Mesenchymal stem cell (in vitro differentiated cells and primary cell): Measurements from ENCODE around the gene SMIM32.

Source experiments
- DNase-seq: peaks from one replicate; pipeline ENCODE4 v3.0.0-alpha.2; 2013
- H2AFZ ChIP-seq: one replicate; pipeline ENCODE4 v1.6.1; 2013; ENCODE audit warnings: low read depth, mild to moderate bottlenecking, control low read depth, inconsistent platforms, low read length, moderate library complexity
- H2AK5ac ChIP-seq: 2 replicates; pipeline ENCODE4 v1.6.1; 2013; ENCODE audit warnings: low read length, moderate library complexity, mild to moderate bottlenecking, inconsistent platforms; ENCODE audit not compliant: severe bottlenecking
- H2BK120ac ChIP-seq: one replicate; pipeline ENCODE4 v1.6.1; 2013; ENCODE audit warnings: low read depth, mild to moderate bottlenecking, inconsistent platforms, low read length, moderate library complexity
- H2BK12ac ChIP-seq, 2 experiments: one replicate each; pipeline ENCODE4 v1.6.1; 2013; ENCODE audit warnings: inconsistent platforms in 2 of 2, low read length in 2 of 2, mild to moderate bottlenecking in 2 of 2, moderate library complexity in 2 of 2, control low read depth in 1 of 2
- H2BK15ac ChIP-seq: one replicate; pipeline ENCODE4 v1.6.1; 2013; ENCODE audit warnings: mild to moderate bottlenecking, low read depth, inconsistent platforms; ENCODE audit not compliant: poor library complexity, severe bottlenecking
- H2BK5ac ChIP-seq: 2 replicates; pipeline ENCODE4 v1.6.1; 2013; ENCODE audit warnings: low read depth, mild to moderate bottlenecking, low read length, control low read depth, inconsistent platforms; ENCODE audit not compliant: poor library complexity, severe bottlenecking
- H3K14ac ChIP-seq, 2 experiments: one replicate each; pipeline ENCODE4 v1.6.1; 2013; ENCODE audit warnings: inconsistent platforms in 2 of 2, low read length in 2 of 2, control low read depth in 1 of 2, mild to moderate bottlenecking in 1 of 2, moderate library complexity in 1 of 2
- H3K18ac ChIP-seq, 2 experiments: one replicate each; pipeline ENCODE4 v1.6.1; 2013; ENCODE audit warnings: inconsistent platforms in 2 of 2, low read length in 2 of 2, control low read depth in 1 of 2, low read depth in 1 of 2, mild to moderate bottlenecking in 1 of 2
- H3K23ac ChIP-seq, 2 experiments: one replicate each; pipeline ENCODE4 v1.6.1; 2013; ENCODE audit warnings: inconsistent platforms in 2 of 2, low read length in 2 of 2, mild to moderate bottlenecking in 2 of 2, moderate library complexity in 2 of 2, control low read depth in 1 of 2
- H3K27ac ChIP-seq: 2 replicates; pipeline ENCODE4 v1.5.1; 2013; ENCODE audit warnings: mild to moderate bottlenecking, moderate library complexity, low read length, control low read depth, inconsistent platforms; ENCODE audit not compliant: poor library complexity, severe bottlenecking
- H3K27me3 ChIP-seq, 2 experiments: 2 replicates each; pipeline versions ENCODE4 v1.6.1 to v1.7.0; 2013; ENCODE audit warnings: low read length in 2 of 2, mild to moderate bottlenecking in 2 of 2, moderate library complexity in 2 of 2, control low read depth in 1 of 2, inconsistent platforms in 1 of 2; ENCODE audit not compliant: control insufficient read depth in 1 of 2, insufficient read depth in 1 of 2
- H3K36me3 ChIP-seq, 2 experiments: 2 replicates each; pipeline versions ENCODE4 v1.6.1 to v1.7.0; 2013; ENCODE audit warnings: low read length in 2 of 2, control low read depth in 1 of 2, inconsistent platforms in 1 of 2, low read depth in 1 of 2, mild to moderate bottlenecking in 1 of 2; ENCODE audit not compliant: insufficient read depth in 2 of 2, control insufficient read depth in 1 of 2
- H3K4ac ChIP-seq, 2 experiments: one replicate each; pipeline ENCODE4 v1.6.1; 2013; ENCODE audit warnings: inconsistent platforms in 2 of 2, low read length in 2 of 2, mild to moderate bottlenecking in 2 of 2, moderate library complexity in 2 of 2, control low read depth in 1 of 2, low read depth in 1 of 2
- H3K4me1 ChIP-seq: 2 replicates; pipeline ENCODE4 v1.6.1; 2013; ENCODE audit warnings: low read depth, low read length, control low read depth; ENCODE audit not compliant: control insufficient read depth, insufficient read depth
- H3K4me2 ChIP-seq: 2 replicates; pipeline ENCODE4 v1.6.1; 2013; ENCODE audit warnings: low read length, mild to moderate bottlenecking, inconsistent platforms; ENCODE audit not compliant: poor library complexity, severe bottlenecking
- H3K4me3 ChIP-seq, 2 experiments: 2 replicates each; pipeline versions ENCODE4 v1.5.1 to v1.7.0; 2013; ENCODE audit warnings: low read length in 2 of 2, mild to moderate bottlenecking in 2 of 2, control low read depth in 1 of 2, low read depth in 1 of 2; ENCODE audit not compliant: insufficient read depth in 1 of 2
- H3K79me1 ChIP-seq: replicated peaks from 2 replicates; pipeline ENCODE4 v1.6.1; 2013; ENCODE audit warnings: mild to moderate bottlenecking, control low read depth, low read length, inconsistent platforms; ENCODE audit not compliant: poor library complexity, severe bottlenecking
- H3K9ac ChIP-seq: 2 replicates; pipeline ENCODE4 v1.7.0; 2013; ENCODE audit warnings: mild to moderate bottlenecking, low read length, moderate library complexity
- H3K9me3 ChIP-seq: 2 replicates; pipeline ENCODE4 v1.7.0; 2013; ENCODE audit warnings: mild to moderate bottlenecking, low read length; ENCODE audit not compliant: control insufficient read depth
- H4K8ac ChIP-seq: one replicate; pipeline ENCODE4 v1.6.1; 2013; ENCODE audit warnings: inconsistent platforms, mild to moderate bottlenecking, low read length, moderate library complexity
- H4K91ac ChIP-seq: one replicate; pipeline ENCODE4 v1.6.1; 2013; ENCODE audit warnings: mild to moderate bottlenecking, low read length, inconsistent platforms
- WGBS: methylation state at CpG from one replicate; pipeline ENCODE4 v1.1.7; 2013; ENCODE audit warnings: mixed read lengths; 5-methylcytosine and 5-hydroxymethylcytosine counted together

The SMIM32 gene

DNA sequence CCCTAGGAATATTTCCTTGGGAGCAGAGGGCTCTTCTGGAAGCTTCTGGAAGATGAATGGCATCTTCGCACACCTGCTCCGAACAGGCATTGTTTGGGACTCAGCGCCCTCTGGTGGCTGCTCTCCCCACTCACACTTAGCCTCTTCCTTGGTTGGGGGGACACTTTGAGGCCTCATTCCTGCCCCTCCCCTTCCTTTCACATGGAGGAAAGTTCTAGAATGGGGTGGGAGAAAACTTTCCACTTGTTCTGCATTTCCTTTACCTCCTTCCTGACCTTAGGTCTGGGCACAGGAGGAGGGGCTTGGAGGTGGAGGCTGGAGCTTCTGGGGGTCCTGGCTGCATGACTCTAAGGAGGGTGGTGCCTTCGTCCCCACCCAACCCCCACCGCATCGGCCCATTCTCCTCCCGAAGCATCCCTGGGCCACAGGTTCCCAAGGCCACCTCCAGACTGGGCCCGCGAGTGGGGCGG lies 19.3 kb upstream of the SMIM32 start:
- Histone ChIP-seq H4K91ac (no peak overlapping the region), H2AFZ (no peak overlapping the region), H2BK15ac (no peak overlapping the region), H3K4me2 (no peak overlapping the region), H3K27me3 (peaks cover 29 to 83% of the 10 kb centered on the region in 2 experiments), H2BK5ac (no peak overlapping the region), H2BK120ac (no peak overlapping the region), H3K14ac (no peak overlapping the region), H3K23ac (no peak overlapping the region), H3K4me1 (peaks cover 4% of the 10 kb centered on the region), H4K8ac (no peak overlapping the region), H3K4me3 (no peak overlapping the region), H3K9ac (no peak overlapping the region), H3K79me1 (no peaks in the 10 kb centered on the region), H3K4ac (no peak overlapping the region), H3K36me3 (no peaks in the 10 kb centered on the region), H3K9me3 (no peaks in the 10 kb centered on the region), H2AK5ac (no peak overlapping the region), H3K27ac (no peak overlapping the region), H2BK12ac (no peak overlapping the region), H3K18ac (no peak overlapping the region)
- peak; percentile 45 for DNase-seq
- WGBS = 52% methylated on average over 6 of the region's 10 CpGs

DNA sequence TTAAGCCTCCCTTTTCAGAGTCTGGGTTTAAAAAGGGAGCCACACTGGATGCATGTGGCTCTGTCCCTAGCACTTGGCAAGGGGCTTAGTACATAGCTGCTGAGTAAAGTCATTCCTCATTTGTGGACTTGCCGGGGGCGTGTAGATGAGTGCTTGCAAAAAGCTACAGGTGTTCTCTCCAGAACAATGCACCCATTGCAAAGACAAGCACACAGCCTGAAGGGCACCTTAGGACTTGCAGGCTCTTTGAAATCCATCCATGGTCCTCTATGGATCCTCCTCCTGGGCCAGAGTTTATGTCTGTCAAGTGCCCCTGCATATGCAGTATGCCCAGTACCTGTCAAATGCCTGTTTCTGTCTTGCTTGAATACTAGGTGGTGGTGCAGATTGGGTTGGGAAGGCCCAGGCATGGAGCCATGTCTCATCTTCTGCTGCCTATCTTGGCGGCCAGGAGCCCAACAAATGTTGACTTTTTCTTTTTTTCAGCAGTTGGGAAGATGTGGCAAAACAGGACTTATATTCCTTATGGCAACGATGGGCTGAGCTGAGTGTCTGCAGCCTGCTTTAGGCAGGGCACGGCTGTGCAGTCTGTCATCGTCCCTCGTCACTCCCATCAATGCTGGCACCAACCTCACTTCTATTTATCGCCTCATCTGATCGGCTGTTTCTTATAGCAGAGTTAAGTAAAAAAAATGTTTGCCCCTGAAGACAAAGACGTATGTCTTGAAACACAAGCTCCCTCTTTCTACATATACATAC lies 18.5 kb upstream of the SMIM32 start:
- Histone ChIP-seq H2BK5ac (no peak overlapping the region), H3K4me3 (no peak overlapping the region), H3K23ac (no peak overlapping the region), H3K4ac (no peak overlapping the region), H3K4me2 (no peak overlapping the region), H3K14ac (no peak overlapping the region), H4K91ac (no peak overlapping the region), H2BK12ac (no peak overlapping the region), H4K8ac (no peak overlapping the region), H3K9ac (no peak overlapping the region), H2BK15ac (no peak overlapping the region), H2AK5ac (no peak overlapping the region), H2AFZ (no peak overlapping the region), H3K79me1 (no peaks in the 10 kb centered on the region), H3K9me3 (no peaks in the 10 kb centered on the region), H3K36me3 (no peaks in the 10 kb centered on the region), H3K27ac (no peak overlapping the region), H2BK120ac (no peak overlapping the region), H3K27me3 (peaks cover 29 to 89% of the 10 kb centered on the region in 2 experiments), H3K18ac (no peak overlapping the region), H3K4me1 (peaks cover 4% of the 10 kb centered on the region)
- no peak for DNase-seq
- WGBS = 79% methylated on average over 8 of the region's 10 CpGs

DNA sequence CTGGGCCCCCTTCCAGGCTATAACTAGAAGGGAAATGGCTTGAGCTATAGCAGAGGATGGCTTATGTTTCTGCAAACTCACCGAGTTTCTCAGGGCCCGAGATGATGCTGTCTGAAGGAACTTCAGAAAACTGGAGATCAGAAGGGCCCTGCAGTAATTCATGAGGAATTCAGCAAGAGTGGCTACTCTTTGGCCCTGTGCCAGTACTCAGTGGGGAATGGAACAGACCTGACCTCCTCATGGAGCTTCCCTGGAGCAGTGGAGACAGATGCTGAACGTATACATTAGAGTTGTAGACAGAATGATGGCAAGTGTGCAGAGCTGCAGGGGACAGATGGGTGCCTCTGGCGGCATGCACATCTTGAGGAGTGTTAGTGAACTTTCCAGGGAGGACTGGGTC lies 17.3 kb upstream of the SMIM32 start:
- Histone ChIP-seq H3K14ac (no peak overlapping the region), H2AK5ac (no peak overlapping the region), H2AFZ (no peak overlapping the region), H3K27me3 (peaks cover 29 to 84% of the 10 kb centered on the region in 2 experiments), H2BK5ac (no peak overlapping the region), H4K91ac (no peak overlapping the region), H2BK15ac (no peak overlapping the region), H3K9ac (no peak overlapping the region), H2BK12ac (no peak overlapping the region), H3K9me3 (peaks cover 8% of the 10 kb centered on the region), H2BK120ac (no peak overlapping the region), H3K4me3 (no peak overlapping the region), H4K8ac (no peak overlapping the region), H3K18ac (no peak overlapping the region), H3K36me3 (no peaks in the 10 kb centered on the region), H3K4me2 (no peak overlapping the region), H3K4me1 (peaks cover 4% of the 10 kb centered on the region), H3K23ac (no peak overlapping the region), H3K4ac (no peak overlapping the region), H3K27ac (no peak overlapping the region), H3K79me1 (no peaks in the 10 kb centered on the region)
- DNase-seq = peak; percentile 7
- 75% methylated on average over 4 of the region's 4 CpGs for WGBS

DNA sequence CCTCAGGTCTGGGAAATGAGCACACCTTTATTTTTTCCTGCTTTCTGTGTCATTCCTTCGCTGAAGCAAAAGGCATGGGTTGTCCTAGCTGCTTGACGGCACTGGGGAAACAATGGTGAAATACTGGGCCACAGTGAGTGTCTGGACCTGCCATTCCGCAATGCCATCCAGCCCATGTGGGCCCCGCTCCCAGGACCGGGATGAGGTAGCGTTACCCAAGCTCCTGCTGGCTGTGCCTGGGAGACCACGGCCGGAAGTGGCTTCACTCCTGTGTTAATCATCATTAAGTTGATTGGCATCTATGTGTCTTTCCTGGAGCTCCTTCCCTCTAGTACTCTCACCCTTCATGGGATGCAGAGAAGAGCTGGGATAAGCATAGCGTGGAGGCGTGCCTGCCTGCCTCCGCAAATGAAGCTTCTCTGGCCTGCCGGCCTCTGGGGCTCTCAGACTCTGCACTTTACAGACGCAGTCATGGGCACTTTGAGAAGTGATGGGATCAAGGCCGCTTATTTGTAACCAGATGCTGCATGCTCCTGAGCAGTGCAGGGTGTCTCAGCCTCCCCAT lies 16.5 kb upstream of the SMIM32 start:
- Histone ChIP-seq H3K9ac (no peak overlapping the region), H3K4ac (no peak overlapping the region), H2BK5ac (no peak overlapping the region), H2BK12ac (no peak overlapping the region), H3K79me1 (no peaks in the 10 kb centered on the region), H2AFZ (no peak overlapping the region), H3K18ac (no peak overlapping the region), H3K4me3 (no peak overlapping the region), H3K14ac (no peak overlapping the region), H2AK5ac (no peak overlapping the region), H4K91ac (no peak overlapping the region), H3K27ac (no peak overlapping the region), H3K23ac (no peak overlapping the region), H2BK15ac (no peak overlapping the region), H2BK120ac (no peak overlapping the region), H3K36me3 (no peaks in the 10 kb centered on the region), H4K8ac (no peak overlapping the region), H3K9me3 (peaks cover 8% of the 10 kb centered on the region), H3K4me2 (no peak overlapping the region), H3K27me3 (peaks cover 29 to 76% of the 10 kb centered on the region in 2 experiments), H3K4me1 (peaks cover 4% of the 10 kb centered on the region)
- no peak for DNase-seq
- WGBS = 85% methylated on average over 14 of the region's 14 CpGs
